Stimulated activated CD4-positive, alpha-beta T cell treated with anti-CD3 and anti-CD28 coated beads, TNF-alpha, amount 100 ng/mL, for 24 hours (primary cell): ENCODE results near the gene GOLGA2.

ENCODE experiments used
- DNase-seq, 3 experiments: peaks; one replicate each; pipeline ENCODE4 v3.0.0-alpha.2; 2020; ENCODE audit warnings: low read depth in 3 of 3

Gene GOLGA2, protein sequence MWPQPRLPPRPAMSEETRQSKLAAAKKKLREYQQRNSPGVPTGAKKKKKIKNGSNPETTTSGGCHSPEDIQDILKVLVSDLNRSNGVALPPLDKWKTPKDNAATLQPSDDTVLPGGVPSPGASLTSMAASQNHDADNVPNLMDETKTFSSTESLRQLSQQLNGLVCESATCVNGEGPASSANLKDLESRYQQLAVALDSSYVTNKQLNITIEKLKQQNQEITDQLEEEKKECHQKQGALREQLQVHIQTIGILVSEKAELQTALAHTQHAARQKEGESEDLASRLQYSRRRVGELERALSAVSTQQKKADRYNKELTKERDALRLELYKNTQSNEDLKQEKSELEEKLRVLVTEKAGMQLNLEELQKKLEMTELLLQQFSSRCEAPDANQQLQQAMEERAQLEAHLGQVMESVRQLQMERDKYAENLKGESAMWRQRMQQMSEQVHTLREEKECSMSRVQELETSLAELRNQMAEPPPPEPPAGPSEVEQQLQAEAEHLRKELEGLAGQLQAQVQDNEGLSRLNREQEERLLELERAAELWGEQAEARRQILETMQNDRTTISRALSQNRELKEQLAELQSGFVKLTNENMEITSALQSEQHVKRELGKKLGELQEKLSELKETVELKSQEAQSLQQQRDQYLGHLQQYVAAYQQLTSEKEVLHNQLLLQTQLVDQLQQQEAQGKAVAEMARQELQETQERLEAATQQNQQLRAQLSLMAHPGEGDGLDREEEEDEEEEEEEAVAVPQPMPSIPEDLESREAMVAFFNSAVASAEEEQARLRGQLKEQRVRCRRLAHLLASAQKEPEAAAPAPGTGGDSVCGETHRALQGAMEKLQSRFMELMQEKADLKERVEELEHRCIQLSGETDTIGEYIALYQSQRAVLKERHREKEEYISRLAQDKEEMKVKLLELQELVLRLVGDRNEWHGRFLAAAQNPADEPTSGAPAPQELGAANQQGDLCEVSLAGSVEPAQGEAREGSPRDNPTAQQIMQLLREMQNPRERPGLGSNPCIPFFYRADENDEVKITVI

DNA sequence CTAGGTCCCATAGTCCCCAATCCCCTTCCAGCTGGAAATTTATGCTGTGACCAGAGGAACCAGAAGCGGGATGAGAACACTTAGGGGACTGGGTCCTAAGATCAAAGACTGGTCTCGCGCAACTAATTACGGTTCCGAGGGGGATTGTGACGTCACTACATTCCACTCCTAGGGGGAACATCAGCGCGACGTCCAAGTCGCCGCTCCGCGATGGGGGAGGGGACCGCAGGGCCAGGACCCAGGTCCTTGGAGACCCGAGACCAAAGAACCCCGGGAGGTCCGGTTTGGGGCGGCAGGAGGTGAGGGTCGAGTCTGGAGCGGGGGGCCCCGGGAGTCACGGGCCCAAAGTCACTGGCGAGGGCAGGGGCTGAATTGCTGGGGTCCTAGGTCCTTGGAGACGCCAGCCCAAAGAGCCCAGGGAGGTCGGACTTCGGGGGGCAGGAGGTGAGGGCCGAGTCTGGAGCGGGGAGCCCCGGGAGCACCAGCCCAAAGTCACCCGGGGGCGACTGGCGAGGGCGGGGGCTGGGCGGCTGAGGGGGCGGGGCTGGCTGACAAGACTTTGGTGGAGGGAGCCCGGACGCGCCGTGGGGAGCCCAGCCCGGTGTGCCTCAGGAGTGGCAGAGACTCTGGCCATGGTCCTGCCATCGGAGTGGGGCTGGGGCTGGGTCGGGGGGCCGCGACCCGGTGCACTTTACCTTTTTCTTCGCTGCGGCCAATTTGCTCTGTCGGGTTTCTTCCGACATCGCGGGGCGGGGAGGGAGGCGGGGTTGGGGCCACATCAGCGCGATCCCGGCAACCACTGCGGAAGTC lies at the start of gene GOLGA2:
GOLGA2 (minus strand) TSS at position 810 of the 810 bp plus-strand sequence; CDS start at position 779, 31 bp downstream.
- no peak for DNase-seq

DNA sequence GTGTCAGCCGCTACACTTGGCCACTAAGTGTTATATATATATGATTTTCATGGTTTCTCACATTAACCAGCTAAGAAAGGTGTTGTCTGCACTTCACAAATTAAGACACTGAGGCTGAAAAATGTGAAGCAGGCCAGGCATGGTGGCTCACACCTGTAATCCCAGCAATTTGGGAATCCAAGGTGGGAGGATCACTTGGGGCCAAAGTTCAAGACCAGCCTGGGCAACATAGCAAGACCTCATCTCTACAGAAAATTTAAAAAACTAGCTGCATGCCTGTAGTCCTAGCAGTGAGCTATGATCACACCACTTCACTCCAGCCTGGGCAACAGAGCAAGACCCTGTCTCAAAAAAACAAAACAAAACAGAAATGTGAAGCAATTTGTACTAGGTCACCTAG lies 48.6 kb upstream of the GOLGA2 start:
- DNase-seq = no peak

- no peak for DNase-seq
Observed at GRCh38 chr9:128323791-128324190, 48.0 kb upstream of the GOLGA2 start.

- no peak for DNase-seq
Observed at GRCh38 chr9:128323212-128323730, 47.5 kb upstream of the GOLGA2 start.

DNA sequence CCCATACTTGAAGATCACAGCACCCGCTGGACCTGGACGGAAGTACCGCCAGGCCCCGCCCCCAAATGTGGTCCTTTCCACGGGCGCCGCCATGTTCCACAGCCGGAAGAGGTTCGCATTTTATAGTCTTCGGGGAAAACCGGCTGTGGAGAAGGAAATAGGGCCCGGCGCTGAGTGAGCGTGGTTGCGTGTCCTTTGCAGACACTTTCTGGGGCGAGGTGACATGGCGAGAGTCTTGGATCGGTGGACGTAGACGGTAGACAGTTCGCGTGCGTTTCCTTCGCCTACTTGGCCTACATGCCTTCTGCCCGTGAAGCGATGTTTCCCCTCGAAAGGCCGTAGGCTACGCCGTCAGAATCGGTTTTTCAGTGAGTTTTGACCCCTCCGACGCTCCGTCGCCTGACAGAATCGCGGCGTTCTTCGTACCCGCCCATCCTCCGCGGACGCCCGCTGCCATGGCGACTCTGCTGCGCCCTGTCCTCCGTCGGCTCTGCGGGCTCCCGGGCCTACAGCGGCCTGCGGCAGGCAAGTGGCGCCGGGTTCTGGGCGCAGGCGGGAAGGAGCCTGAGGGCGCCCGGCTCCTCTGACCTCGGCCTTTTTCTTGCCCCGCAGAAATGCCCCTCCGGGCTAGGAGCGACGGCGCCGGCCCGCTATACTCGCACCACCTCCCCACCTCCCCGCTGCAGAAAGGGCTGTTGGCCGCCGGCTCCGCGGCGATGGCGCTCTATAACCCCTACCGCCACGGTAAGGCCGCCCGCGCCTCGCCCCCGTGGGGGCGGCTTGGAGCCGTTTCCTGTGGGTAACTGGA lies 46.8 kb upstream of the GOLGA2 start, which contains the start of the genes COQ4 and TRUB2:
COQ4 (plus strand) TSS at position 436 of the 808 bp plus-strand sequence; CDS start at position 456, 20 bp downstream.
TRUB2 (minus strand) TSS at position 44 of the 808 bp plus-strand sequence; CDS start at position 5, 39 bp downstream.
- peak; percentile 86 to 94 (median 87) for DNase-seq

- DNase-seq = no peak
Observed at GRCh38 chr9:128321879-128322403, 46.1 kb upstream of the GOLGA2 start.

DNA sequence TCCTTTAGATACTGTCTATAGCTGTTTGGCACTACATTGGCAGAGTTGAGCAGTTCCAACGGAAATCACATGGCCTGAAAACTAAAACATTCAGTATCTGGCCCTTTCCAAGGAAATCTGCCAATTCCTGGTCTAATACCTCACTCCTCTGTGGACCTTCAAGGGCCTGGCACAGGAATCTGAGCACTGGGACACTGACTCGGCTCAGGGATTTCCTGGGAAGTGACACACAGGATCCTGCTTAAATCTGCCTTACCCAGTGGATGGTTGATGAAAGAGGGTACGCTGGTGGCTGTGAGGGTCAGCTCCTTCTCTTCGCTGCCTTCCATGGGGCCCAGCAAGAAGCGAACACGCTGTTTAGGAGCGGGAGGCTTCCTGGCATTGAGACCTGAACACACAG lies 45.5 kb upstream of the GOLGA2 start:
- DNase-seq = no peak

DNA sequence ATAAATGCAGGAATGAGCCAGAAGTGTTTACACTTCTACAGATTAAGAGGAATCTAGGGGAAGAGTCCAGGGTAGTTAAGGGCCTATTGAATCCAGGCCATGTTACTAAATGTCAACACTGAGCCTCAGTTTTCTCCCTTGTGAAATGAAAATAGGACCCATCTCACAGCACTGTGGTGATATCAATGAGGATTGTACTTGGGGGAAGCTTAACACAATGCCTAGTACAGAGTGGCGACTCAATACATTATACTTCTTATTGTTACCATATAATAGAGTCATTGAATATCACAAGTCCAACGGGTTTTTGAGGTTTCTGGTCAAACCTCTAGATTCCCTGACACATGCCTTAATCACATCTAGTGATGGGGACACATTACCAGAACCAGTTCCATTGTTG lies 41.8 kb upstream of the GOLGA2 start:
- DNase-seq = no peak

- no peak for DNase-seq
Observed at GRCh38 chr9:128316421-128316820, 40.6 kb upstream of the GOLGA2 start.

DNA sequence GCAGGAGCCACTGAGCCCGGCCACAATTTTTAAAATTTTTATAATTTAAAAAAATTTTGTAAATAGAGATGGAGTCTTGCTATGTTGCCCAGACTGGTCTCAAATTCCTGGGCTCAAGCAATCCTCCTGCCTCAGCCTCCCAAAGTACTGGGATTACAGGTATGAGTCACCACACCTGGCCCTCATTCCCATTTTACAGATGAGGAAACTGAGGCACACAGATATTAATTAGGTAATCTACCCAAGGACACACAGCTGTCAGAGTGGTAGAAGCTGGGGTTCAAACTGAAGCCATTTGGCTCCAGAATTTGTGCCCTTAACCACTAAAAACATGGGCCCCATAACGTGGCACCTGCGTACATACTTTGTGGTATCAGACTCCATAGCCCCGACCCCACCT lies 38.9 kb upstream of the GOLGA2 start:
- DNase-seq = no peak

DNA sequence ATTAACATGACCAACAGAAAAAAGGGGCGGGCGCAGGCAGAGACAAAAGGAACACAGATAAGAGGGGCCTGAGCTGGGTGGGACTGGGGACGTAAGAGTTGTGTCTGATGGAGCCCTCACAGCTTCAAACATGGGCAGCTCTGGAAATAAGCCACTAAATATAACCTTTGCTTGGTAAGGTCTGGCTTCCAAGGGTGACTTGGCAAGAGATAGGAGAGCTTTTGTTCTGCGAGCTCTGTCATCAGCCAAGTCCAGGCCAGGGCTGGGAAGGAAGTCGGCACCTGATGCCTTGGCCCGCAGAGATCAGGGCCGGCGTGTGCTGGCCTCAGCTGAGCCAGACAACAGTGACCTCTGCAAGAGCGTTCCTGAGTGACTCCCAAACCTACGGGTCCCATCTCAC lies 34.7 kb upstream of the GOLGA2 start:
- no peak for DNase-seq

DNA sequence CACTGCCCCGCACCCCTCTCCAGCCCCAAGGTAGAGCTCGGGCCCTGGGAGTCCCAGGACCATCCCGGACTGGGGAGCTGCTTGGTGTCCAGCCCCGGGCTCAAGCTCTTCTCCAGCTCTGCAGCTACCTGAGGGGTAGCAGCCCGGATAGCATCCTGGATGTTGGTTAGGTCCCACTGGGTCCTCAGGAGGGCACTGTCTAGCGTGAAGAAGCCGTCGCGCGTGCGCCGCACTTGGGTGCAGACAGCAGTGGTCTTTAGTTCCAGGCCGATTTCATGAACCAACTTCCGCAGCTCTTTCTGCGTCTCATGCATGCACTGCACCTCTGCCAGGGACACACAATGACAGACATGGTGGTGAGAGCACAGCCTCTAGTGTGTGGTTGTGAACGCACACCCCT lies 33.7 kb upstream of the GOLGA2 start:
- no peak for DNase-seq

DNA sequence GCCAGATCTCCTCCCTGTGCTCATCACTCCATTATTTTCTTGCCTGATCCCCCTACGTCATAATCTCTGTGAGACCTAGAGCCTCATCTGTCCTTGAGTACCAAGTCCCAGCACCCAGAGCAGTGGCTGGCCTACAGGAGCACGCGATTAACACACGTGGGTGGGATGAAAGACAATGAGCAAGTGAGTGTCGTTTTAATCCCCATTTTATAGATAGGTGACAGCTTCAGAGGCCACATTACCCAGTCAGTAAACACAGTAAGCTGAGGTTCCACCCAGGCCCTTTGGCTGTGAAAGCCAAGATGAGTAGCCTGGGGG lies 29.1 kb upstream of the GOLGA2 start:
- no peak for DNase-seq

GRCh38 chr9:128304136-128304970 lies 28.5 kb upstream of the GOLGA2 start:
- DNase-seq = no peak

- DNase-seq = no peak
Observed at GRCh38 chr9:128298535-128299482, 23.0 kb upstream of the GOLGA2 start.

- no peak for DNase-seq
Observed at GRCh38 chr9:128297221-128297773, 21.5 kb upstream of the GOLGA2 start.

DNA sequence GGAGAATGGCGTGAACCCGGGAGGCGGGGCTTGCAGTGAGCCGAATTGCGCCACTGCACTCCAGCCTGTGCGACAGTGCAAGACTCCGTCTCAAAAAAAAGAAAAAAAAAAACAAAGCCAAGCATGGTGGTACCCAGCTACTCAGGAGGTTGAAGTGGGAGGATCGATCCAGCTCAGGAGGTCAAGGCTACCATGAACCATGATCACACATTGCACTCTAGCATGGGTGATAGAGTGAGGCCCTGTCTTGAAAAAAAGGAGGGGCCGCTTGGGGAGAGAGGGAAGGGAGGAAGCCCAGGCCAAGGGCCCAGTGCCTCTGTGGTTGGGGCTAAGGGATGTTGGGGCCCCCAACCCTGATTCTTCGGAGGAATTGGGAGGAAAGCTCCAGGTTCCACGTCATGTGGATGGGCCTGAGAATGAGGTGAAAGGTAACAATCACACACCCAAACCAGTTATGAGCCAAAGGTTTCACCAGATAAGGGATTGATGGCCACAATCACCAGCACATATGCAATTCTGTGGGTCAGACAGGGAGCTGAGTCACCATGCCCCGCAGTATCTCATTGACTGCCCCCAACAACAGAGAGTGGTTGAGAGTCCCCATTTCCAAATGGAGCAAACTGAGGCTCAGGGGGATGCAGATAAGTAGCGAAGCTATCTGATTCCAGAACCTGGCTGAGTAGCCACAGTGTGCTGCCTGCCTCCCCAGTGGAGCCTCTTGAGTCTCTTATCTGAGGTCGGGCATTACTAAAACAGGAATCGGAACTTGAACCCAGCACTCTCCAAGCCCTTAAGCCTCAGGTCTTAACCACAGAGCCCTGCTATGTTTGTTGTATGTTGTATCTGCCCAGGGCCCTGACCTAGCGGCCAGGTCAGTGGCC lies 20.8 kb upstream of the GOLGA2 start:
- DNase-seq = no peak
